Panc1 (cell line): ENCODE data around the gene TSPYL2.

Experiments
- CTCF ChIP-seq: fragments of 450-650 bp; IDR thresholded peaks from 2 replicates; pipeline ENCODE4 v1.5.1; 2017; ENCODE audit warnings: mild to moderate bottlenecking
- POLR2AphosphoS5 ChIP-seq: IDR thresholded peaks from 2 replicates; pipeline ENCODE4 v1.6.1; 2012; ENCODE audit warnings: mild to moderate bottlenecking, low read depth, low read length, moderate library complexity
- SIN3A ChIP-seq: IDR thresholded peaks from 2 replicates; pipeline ENCODE4 v1.6.1; 2012; ENCODE audit warnings: low read depth, mild to moderate bottlenecking, low read length, moderate library complexity, borderline replicate concordance; ENCODE audit not compliant: insufficient read depth

GRCh38 chrX:53085661-53086229, 3.6 kb downstream of the TSPYL2 start:
- TF ChIP-seq POLR2AphosphoS5 (no peak), CTCF (no peak), SIN3A (no peak)
